ENCODE data around the gene RNASE7.

The RNASE7 gene

DNA sequence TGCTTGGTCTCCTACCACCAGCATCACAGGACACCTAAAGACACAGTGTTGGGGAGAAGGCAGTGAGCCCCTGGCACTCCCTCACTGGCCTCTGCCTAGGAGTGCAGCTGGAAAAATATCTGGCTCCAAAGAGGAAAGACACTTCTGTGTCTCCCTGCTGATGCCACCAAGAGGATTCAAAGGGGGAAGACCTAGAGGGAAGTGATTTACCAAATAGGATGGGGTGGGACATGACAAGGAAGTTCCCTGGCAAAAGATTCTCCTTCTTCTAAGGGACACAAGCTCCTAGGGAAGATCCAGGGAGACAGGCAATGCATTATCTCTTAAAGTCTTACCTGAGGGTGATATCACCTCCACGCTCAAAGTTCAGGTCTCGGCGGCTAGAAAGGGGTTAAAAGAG lies 23.4 kb upstream of the RNASE7 start:
- Histone ChIP-seq H3K4me3 (no peak overlapping the region), H3K27me3 (no peaks in the 10 kb centered on the region), H3K4me1 (peaks cover 0 to 27% (median 12%) of the 10 kb centered on the region in 4 donors), H3K9me3 (no peaks in the 10 kb centered on the region), H3K27ac (no peak overlapping the region), H3K36me3 (peaks cover 29 to 63% (median 47%) of the 10 kb centered on the region in 3 donors)
- intact Hi-C loops (cut with DNase I; ENCODE audit: low total_unique reads) = no loop called here
- TF ChIP-seq CTCF (IDR thresholded peaks at IDR 0.05) = no peak
- DNase-seq = no peak

- H3K27ac ChIP-seq = no peak overlapping the region
- H3K4me1 ChIP-seq = peaks cover 0 to 32% (median 15%) of the 10 kb centered on the region in 4 donors
- no peak for TF ChIP-seq CTCF (IDR thresholded peaks at IDR 0.05)
- H3K27me3 ChIP-seq = no peaks in the 10 kb centered on the region
- peaks cover 29 to 63% (median 47%) of the 10 kb centered on the region in 3 donors for H3K36me3 ChIP-seq
- intact Hi-C loops (cut with DNase I; ENCODE audit: low total_unique reads) = no loop called here
- H3K9me3 ChIP-seq = no peaks in the 10 kb centered on the region
- no peak for DNase-seq
- no peak overlapping the region for H3K4me3 ChIP-seq
Measured at GRCh38 chr14:21019366-21019765, 22.8 kb upstream of the RNASE7 start.

DNA sequence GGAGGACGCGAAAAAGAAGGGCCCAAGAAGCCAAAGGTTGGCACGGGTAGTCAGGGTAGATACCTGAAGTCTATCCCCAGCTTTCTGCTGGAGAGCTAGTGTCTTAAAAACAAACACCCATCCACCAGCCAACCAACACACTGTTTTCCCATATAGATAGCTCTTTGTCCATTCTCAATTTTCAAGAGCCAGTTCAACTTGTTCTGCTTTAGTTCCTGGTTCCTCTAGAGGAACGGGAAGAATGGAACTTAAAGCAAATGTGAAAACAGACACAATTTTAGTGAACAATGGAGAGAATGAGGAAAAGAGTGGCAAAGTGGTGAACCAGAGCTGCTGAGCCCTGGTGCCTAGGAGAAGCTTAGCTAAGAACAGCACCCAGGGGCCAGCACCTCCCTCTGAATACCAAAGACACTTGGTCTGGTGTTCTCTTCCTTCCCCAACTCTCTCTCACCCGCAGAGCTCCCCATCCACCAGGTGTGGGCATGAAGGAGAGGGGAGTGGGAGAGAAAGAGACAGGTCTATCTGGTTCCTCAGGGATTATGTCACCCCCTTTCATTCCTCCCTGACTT lies 21.1 kb upstream of the RNASE7 start:
- Histone ChIP-seq H3K9me3 (no peaks in the 10 kb centered on the region), H3K36me3 (peaks cover 29 to 63% (median 47%) of the 10 kb centered on the region in 3 donors), H3K27me3 (no peaks in the 10 kb centered on the region), H3K4me1 (peaks cover 6 to 32% (median 21%) of the 10 kb centered on the region in 4 donors), H3K4me3 (no peak overlapping the region), H3K27ac (peak overlapping the region in 1 of 2 donors; percentile 33)
- TF ChIP-seq CTCF (IDR thresholded peaks at IDR 0.05) = no peak
- intact Hi-C loops (cut with DNase I; ENCODE audit: low total_unique reads) = loop anchor here (5.0 kb wide), 1 partner anchor 81 kb away; the partner anchor contains the start of gene TMEM253
- no peak for DNase-seq

DNA sequence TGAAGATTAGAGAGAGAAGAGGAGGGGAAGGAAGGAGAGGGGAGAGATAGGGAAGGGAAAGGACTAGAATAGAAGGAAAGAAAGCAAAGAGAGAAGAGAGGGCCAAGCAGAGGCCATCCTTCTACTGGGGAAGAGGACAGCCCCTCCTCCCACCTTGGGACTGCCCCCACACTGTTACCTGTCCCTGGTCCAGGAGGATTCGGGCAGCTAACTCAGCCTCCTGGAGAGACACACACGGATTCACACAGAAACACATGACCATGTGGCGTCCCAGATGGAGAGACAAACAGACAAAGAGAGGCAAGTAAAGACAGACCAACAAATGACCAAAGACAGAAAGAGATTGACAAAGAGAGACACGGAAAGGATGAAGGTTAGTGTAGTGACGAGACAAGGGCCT lies 19.5 kb upstream of the RNASE7 start:
- H3K27ac ChIP-seq = peak overlapping the region; percentile 96 to 97
- H3K27me3 ChIP-seq = no peaks in the 10 kb centered on the region
- no peak for TF ChIP-seq CTCF (IDR thresholded peaks at IDR 0.05)
- H3K9me3 ChIP-seq = no peaks in the 10 kb centered on the region
- DNase-seq = no peak
- intact Hi-C loops (cut with DNase I; ENCODE audit: low total_unique reads) = loop anchor here (5.0 kb wide), 1 partner anchor 80 kb away; the partner anchor contains the start of gene TMEM253
- H3K36me3 ChIP-seq = peaks cover 29 to 48% (median 37%) of the 10 kb centered on the region in 3 donors
- peaks cover 6 to 47% (median 33%) of the 10 kb centered on the region in 4 donors for H3K4me1 ChIP-seq
- peak overlapping the region; percentile 86 to 96 for H3K4me3 ChIP-seq

DNA sequence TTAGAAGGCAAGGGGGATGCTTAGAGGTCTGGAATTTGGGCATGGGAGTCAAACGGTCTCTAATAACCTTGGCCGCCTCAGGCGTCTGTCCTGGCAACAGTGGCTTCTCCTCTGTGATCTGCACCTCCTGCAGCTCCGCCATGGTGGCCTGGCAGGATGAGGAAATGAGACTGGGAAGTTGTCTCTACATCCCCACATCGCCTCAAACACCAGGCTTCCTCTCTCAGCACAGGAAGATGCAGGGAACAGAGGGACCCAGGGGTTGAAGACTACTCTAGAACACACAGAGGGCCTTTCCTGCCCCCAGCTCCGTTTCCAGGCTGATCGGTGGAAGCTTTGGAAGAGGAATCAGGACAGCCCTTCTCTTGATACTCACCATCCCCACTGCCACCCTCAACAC lies 19.0 kb upstream of the RNASE7 start:
- TF ChIP-seq CTCF (IDR thresholded peaks at IDR 0.05) = no peak
- Histone ChIP-seq H3K27ac (peak overlapping the region; percentile 96 to 97), H3K9me3 (no peaks in the 10 kb centered on the region), H3K36me3 (peaks cover 27 to 43% (median 32%) of the 10 kb centered on the region in 3 donors), H3K27me3 (no peaks in the 10 kb centered on the region), H3K4me1 (peaks cover 6 to 47% (median 33%) of the 10 kb centered on the region in 4 donors), H3K4me3 (peak overlapping the region; percentile 86 to 96)
- DNase-seq = no peak
- intact Hi-C loops (cut with DNase I; ENCODE audit: low total_unique reads) = loop anchor here (5.0 kb wide), 1 partner anchor 79 kb away; the partner anchor contains the start of gene TMEM253
